GM12878 (cell line): Measurements from ENCODE around the gene RALGDS. TPM values are rescaled to one million over a fixed set of nuclear protein-coding genes. Genes with fewer than 3 reads are reported as not detected.
"Not testable (repeated sequence)": the region's sequence is repeated elsewhere in the genome, so short reads cannot be mapped to it uniquely, and the experiment has no call there.

ENCODE experiments used
- ATAC-seq: fragments of 200-7000 bp; cut with Tn5 transposase; 3 replicates; pipeline ENCODE4 v1.9.1; 2020; ENCODE audit warnings: mild to moderate bottlenecking, moderate library complexity
- BruUV-seq: library from RNA; stranded (reverse); fragments of 400-500 nt; replicated peaks from 2 replicates; lab custom pipeline; 2021; lab: Mats Ljungman, UMichigan
- CTCF ChIA-PET: fragments of 300-600 bp; sonication (Branson Sonifier 250); formaldehyde crosslinking; extraction: SDS; loops from one replicate; lab custom pipeline; 2021; ENCODE audit warnings: inconsistent platforms; lab: Yijun Ruan, JAX
- POLR2A ChIA-PET: fragments of 350-600 bp; formaldehyde crosslinking; extraction: SDS; loops from one replicate; lab custom pipeline; 2021; ENCODE audit warnings: inconsistent platforms; lab: Charles Lee
- RAD21 ChIA-PET: fragments of 300-600 bp; sonication (Branson Sonifier 250); formaldehyde crosslinking; loops from one replicate; lab custom pipeline; 2023; ENCODE audit warnings: antibody characterized with exemption; ENCODE audit not compliant: unreplicated experiment; lab: Charles Lee
- SMC1A ChIA-PET: fragments of 300-600 bp; sonication (Branson Sonifier 250); formaldehyde crosslinking; loops from one replicate; lab custom pipeline; 2023; ENCODE audit not compliant: unreplicated experiment, uncharacterized antibody; lab: Charles Lee
- DNase-seq: peaks from one replicate; pipeline ENCODE4 v3.0.0-alpha.2; 2011; ENCODE audit warnings: low read depth, low spot score
- FAIRE-seq: peaks from 3 replicates; lab custom pipeline; 2011; peaks lifted over from hg19 to GRCh38; lab: Jason Lieb, UNC
- H2AFZ ChIP-seq: 2 replicates; pipeline ENCODE4 v1.6.0; 2011; ENCODE audit warnings: low read depth, low read length, control low read depth; ENCODE audit not compliant: control insufficient read depth
- H3K27ac ChIP-seq: 2 replicates; pipeline ENCODE4 v1.5.1; 2011; ENCODE audit warnings: control low read depth; ENCODE audit not compliant: control insufficient read depth, insufficient read depth
- H3K27me3 ChIP-seq, 2 experiments: replicated peaks in 1 of 2; 2 replicates each; pipeline versions ENCODE4 v1.6.0 to v1.6.1; 2011; ENCODE audit warnings: low read length in 1 of 2; ENCODE audit not compliant: control insufficient read depth in 2 of 2, insufficient read depth in 2 of 2
- H3K36me3 ChIP-seq, 2 experiments: 2 replicates each; pipeline ENCODE4 v1.5.1; 2011; ENCODE audit warnings: low read length in 1 of 2; ENCODE audit not compliant: control insufficient read depth in 2 of 2, insufficient read depth in 2 of 2
- H3K4me1 ChIP-seq: 2 replicates; pipeline ENCODE4 v1.6.1; 2011; ENCODE audit warnings: mild to moderate bottlenecking, low read length, moderate library complexity, mixed read lengths; ENCODE audit not compliant: control insufficient read depth, insufficient read depth
- H3K4me2 ChIP-seq: 2 replicates; pipeline ENCODE4 v1.6.0; 2011; ENCODE audit warnings: control low read depth; ENCODE audit not compliant: control insufficient read depth, insufficient read depth
- H3K4me3 ChIP-seq: fragments of 200-600 bp; sonication (generic); 2 replicates; pipeline ENCODE4 v1.5.1; 2016
- H3K79me2 ChIP-seq: 2 replicates; pipeline ENCODE4 v1.6.0; 2011; ENCODE audit warnings: low read length; ENCODE audit not compliant: control insufficient read depth, insufficient read depth
- H3K9ac ChIP-seq: 2 replicates; pipeline ENCODE4 v1.8.0; 2011; ENCODE audit warnings: low read length, control low read depth, mixed read lengths; ENCODE audit not compliant: control insufficient read depth, insufficient read depth
- H3K9me3 ChIP-seq: replicated peaks from 3 replicates; pipeline ENCODE4 v1.5.1; 2011; ENCODE audit warnings: mild to moderate bottlenecking, low read length; ENCODE audit not compliant: control insufficient read depth, insufficient read depth
- H4K20me1 ChIP-seq: 2 replicates; pipeline ENCODE4 v1.6.0; 2011; ENCODE audit not compliant: control insufficient read depth, insufficient read depth
- GATAD2B ChIP-seq: fragments of 450-650 bp; conservative IDR thresholded peaks from 2 replicates; pipeline ENCODE4 v1.6.1; 2017; ENCODE audit warnings: low read depth, mild to moderate bottlenecking, moderate library complexity
- WGBS: methylation state at CpG from one replicate; pipeline ENCODE4 v1.1.6; 2016; ENCODE audit warnings: low lambda C conversion rate; ENCODE audit not compliant: insufficient replicate concordance, insufficient coverage; ENCODE audit errors: missing lambda C conversion rate; 5-methylcytosine and 5-hydroxymethylcytosine counted together
- in situ Hi-C: fragments of 300-500 bp; cut with MboI; formaldehyde crosslinking; loops from 9 replicates; pipeline ENCODE4 v1.14.3; 2018; ENCODE audit warnings: mixed read lengths
- intact Hi-C: fragments of 100-400 bp; cut with micrococcal nuclease; formaldehyde crosslinking; loops from one replicate; pipeline ENCODE4 v1.14.2; 2022; ENCODE audit not compliant: unreplicated experiment
- polyA plus RNA-seq, 11 experiments: library from polyadenylated mRNA; depleted of rRNA in 4 of 11; unstranded in 6 of 11; stranded (reverse) in 5 of 11; fragments of >200 nt; fragmentation: Nextera tagmentation in 4 of 11; fragmentation: Illumina TruSeq in 1 of 11; extraction: Ambion mirVana in 4 of 11; extraction: Trizol in 1 of 11; gene quantifications; 1 replicate in 1 of 11; 2 replicates in 10 of 11; pipeline versions ENCODE4 v1.2.1 to v1.2.3, GENCODE V29; 2011 to 2016; ENCODE audit warnings: inconsistent platforms in 2 of 11, missing spikeins in 2 of 11, low read depth in 1 of 11
- total RNA-seq, 4 experiments: library from RNA; depleted of rRNA in 3 of 4; stranded (reverse); fragments of >200 nt in 3 of 4; fragmentation: Illumina TruSeq in 1 of 4; extraction: Trizol in 1 of 4; gene quantifications; 2 replicates each; pipeline versions ENCODE4 v1.2.1 to v1.2.3, GENCODE V29; 2013 to 2021
- TF ChIP-seq, protein P1 (sequence below): fragments of 450-650 bp; IDR thresholded peaks from 2 replicates; pipeline ENCODE4 v1.6.1; 2016; ENCODE audit warnings: mild to moderate bottlenecking, moderate library complexity, borderline replicate concordance

RALGDS gene
- total and polyA plus RNA-seq, 10 of the 15 experiments (the other 5 are each of a cell fraction or from before 2014, with no cell fraction given) = 1.3 to 48.6 (median 21.2) TPM

DNA sequence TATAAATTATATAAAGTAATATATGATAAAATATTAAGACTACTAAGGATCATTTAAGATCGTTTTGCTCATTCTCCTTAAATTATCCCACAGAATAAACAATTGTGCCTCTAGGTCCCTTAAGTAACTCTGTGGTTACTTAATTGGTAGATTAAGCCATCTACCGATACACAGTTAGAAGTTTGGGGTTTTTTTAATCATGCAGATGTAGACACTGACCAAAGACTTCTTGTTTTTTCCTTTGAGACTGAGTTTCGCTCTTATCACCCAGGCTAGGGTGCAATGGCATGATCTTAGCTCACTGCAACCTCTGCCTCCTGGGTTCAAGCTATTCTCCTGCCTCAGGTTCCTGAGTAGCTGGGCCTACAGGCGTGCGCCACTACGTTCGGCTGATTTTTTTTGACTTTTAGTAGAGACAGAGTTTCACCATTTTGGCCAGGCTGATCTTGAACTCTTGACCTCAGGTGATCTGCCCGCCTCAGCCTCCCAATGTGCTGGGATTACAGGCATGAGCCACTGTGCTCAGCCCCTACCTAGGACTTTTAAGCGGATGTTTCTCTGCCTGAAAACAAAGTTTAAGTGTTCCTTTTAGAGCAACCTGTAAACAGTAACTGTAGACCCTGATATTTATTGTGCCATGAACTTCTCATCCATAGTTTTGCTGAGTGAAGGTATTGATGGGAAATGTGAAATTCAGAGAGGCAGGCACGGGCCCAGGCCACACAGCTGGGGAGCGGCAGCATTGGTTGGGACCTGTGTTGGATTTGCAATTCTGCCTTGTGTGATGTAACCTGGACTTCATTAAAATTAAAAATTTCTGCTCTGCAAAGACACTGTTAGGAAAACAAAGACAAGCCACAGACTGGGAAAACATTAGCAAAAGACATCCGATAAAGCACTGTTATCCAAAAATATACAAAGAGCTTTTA lies 47.7 kb downstream of the RALGDS start (continued):
- TF ChIP-seq, protein P1, sequence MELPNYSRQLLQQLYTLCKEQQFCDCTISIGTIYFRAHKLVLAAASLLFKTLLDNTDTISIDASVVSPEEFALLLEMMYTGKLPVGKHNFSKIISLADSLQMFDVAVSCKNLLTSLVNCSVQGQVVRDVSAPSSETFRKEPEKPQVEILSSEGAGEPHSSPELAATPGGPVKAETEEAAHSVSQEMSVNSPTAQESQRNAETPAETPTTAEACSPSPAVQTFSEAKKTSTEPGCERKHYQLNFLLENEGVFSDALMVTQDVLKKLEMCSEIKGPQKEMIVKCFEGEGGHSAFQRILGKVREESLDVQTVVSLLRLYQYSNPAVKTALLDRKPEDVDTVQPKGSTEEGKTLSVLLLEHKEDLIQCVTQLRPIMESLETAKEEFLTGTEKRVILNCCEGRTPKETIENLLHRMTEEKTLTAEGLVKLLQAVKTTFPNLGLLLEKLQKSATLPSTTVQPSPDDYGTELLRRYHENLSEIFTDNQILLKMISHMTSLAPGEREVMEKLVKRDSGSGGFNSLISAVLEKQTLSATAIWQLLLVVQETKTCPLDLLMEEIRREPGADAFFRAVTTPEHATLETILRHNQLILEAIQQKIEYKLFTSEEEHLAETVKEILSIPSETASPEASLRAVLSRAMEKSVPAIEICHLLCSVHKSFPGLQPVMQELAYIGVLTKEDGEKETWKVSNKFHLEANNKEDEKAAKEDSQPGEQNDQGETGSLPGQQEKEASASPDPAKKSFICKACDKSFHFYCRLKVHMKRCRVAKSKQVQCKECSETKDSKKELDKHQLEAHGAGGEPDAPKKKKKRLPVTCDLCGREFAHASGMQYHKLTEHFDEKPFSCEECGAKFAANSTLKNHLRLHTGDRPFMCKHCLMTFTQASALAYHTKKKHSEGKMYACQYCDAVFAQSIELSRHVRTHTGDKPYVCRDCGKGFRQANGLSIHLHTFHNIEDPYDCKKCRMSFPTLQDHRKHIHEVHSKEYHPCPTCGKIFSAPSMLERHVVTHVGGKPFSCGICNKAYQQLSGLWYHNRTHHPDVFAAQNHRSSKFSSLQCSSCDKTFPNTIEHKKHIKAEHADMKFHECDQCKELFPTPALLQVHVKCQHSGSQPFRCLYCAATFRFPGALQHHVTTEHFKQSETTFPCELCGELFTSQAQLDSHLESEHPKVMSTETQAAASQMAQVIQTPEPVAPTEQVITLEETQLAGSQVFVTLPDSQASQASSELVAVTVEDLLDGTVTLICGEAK = no peak
- TF ChIP-seq GATAD2B = no peak

DNA sequence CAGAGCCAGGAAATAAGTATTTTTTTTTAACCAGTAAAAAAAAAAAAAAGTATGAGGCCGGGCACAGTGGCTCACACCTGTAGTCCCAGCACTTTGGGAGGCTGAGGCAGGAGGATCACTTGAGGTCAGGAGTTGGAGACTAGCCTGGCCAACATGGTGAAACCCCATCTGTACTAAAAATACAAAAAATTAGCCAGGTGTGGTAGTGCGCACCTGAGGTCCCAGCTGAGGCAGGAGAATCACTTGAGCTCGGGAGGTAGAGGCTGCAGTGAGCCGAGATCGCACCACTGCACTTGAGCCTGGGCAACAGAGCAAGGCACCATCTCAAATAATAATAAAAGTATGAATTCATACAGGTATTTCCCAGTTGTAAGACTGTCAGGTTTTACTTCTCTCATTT lies 48.8 kb downstream of the RALGDS start:
- H2AFZ ChIP-seq, H3K27me3 ChIP-seq, CTCF ChIA-PET, H3K4me3 ChIP-seq, SMC1A ChIA-PET, H3K9ac ChIP-seq, in situ Hi-C loops, POLR2A ChIA-PET, intact Hi-C loops, H3K36me3 ChIP-seq, H3K4me2 ChIP-seq, DNase-seq, RAD21 ChIA-PET, BruUV-seq, ATAC-seq, H3K4me1 ChIP-seq, FAIRE-seq, H3K27ac ChIP-seq, H4K20me1 ChIP-seq, H3K9me3 ChIP-seq, H3K79me2 ChIP-seq: not testable (repeated sequence)
- 26% methylated on average over 5 of the region's 5 CpGs for WGBS
